Epithelial cell of prostate (primary cell): ENCODE measurements around the gene SOX8.
"Not testable (repeated sequence)": the region's sequence is repeated elsewhere in the genome, so short reads cannot be mapped to it uniquely, and the experiment has no call there.

Experiments used
- DNase-seq: peaks from one replicate; pipeline ENCODE4 v3.0.0-alpha.2; 2011; ENCODE audit warnings: low read depth, low spot score
- H3K27ac ChIP-seq: fragments of 450-650 bp; 2 replicates; pipeline ENCODE4 v1.5.1; 2017; ENCODE audit warnings: mild to moderate bottlenecking

The SOX8 gene

GRCh38 chr16:1019231-1020090, 37.9 kb downstream of the SOX8 start:
- H3K27ac ChIP-seq, result no peak overlapping the region
- no peak for DNase-seq

GRCh38 chr16:1020091-1020399, 38.5 kb downstream of the SOX8 start:
- H3K27ac ChIP-seq, result no peak overlapping the region
- no peak for DNase-seq

- DNase-seq, result no peak
- no peak overlapping the region for H3K27ac ChIP-seq
Observed at GRCh38 chr16:1020591-1020990, 39.0 kb downstream of the SOX8 start.

GRCh38 chr16:1021553-1022160, 40.1 kb downstream of the SOX8 start:
- DNase-seq, result no peak

GRCh38 chr16:1022466-1022865, 40.9 kb downstream of the SOX8 start:
- H3K27ac ChIP-seq, result no peak overlapping the region
- DNase-seq, result no peak

More at GRCh38 chr16:1021553-1022160, 40.1 kb downstream of the SOX8 start:
- no peak overlapping the region for H3K27ac ChIP-seq

GRCh38 chr16:1024138-1024537, 42.6 kb downstream of the SOX8 start:
- H3K27ac ChIP-seq, result no peak overlapping the region
- no peak for DNase-seq

- DNase-seq, result peak; percentile 27
- H3K27ac ChIP-seq, result not testable (repeated sequence)
Observed at GRCh38 chr16:1025183-1025809, 43.7 kb downstream of the SOX8 start.

- no peak overlapping the region for H3K27ac ChIP-seq
- DNase-seq, result no peak
Observed at GRCh38 chr16:1026057-1026783, 44.6 kb downstream of the SOX8 start.

GRCh38 chr16:1026784-1027500, 45.4 kb downstream of the SOX8 start:
- DNase-seq, result no peak
- no peak overlapping the region for H3K27ac ChIP-seq

GRCh38 chr16:1027501-1027815, 45.9 kb downstream of the SOX8 start:
- no peak overlapping the region for H3K27ac ChIP-seq
- no peak for DNase-seq

GRCh38 chr16:1028056-1028455, 46.5 kb downstream of the SOX8 start:
- H3K27ac ChIP-seq, result no peak overlapping the region
- no peak for DNase-seq

- no peak overlapping the region for H3K27ac ChIP-seq
- no peak for DNase-seq
Observed at GRCh38 chr16:1028524-1029258, 47.1 kb downstream of the SOX8 start.

- H3K27ac ChIP-seq, result no peak overlapping the region
Observed at GRCh38 chr16:1029259-1029545, 47.6 kb downstream of the SOX8 start.

GRCh38 chr16:1030473-1030901, 48.9 kb downstream of the SOX8 start:
- DNase-seq, result no peak
- H3K27ac ChIP-seq, result no peak overlapping the region

More at GRCh38 chr16:1029259-1029545, 47.6 kb downstream of the SOX8 start:
- no peak for DNase-seq

- H3K27ac ChIP-seq, result no peak overlapping the region
- DNase-seq, result no peak
Observed at GRCh38 chr16:1031666-1032065, 50.1 kb downstream of the SOX8 start.

- H3K27ac ChIP-seq, result no peak overlapping the region
- no peak for DNase-seq
Observed at GRCh38 chr16:1032607-1033006, 51.0 kb downstream of the SOX8 start.

- no peak overlapping the region for H3K27ac ChIP-seq
- no peak for DNase-seq
Observed at GRCh38 chr16:1033128-1033679, 51.6 kb downstream of the SOX8 start.

- DNase-seq, result no peak
- no peak overlapping the region for H3K27ac ChIP-seq
Observed at GRCh38 chr16:1034230-1035065, 52.9 kb downstream of the SOX8 start.

GRCh38 chr16:1035066-1035415, 53.5 kb downstream of the SOX8 start:
- no peak overlapping the region for H3K27ac ChIP-seq
- DNase-seq, result no peak
